ENCODE results near the gene NT5C3B.

NT5C3B gene

DNA sequence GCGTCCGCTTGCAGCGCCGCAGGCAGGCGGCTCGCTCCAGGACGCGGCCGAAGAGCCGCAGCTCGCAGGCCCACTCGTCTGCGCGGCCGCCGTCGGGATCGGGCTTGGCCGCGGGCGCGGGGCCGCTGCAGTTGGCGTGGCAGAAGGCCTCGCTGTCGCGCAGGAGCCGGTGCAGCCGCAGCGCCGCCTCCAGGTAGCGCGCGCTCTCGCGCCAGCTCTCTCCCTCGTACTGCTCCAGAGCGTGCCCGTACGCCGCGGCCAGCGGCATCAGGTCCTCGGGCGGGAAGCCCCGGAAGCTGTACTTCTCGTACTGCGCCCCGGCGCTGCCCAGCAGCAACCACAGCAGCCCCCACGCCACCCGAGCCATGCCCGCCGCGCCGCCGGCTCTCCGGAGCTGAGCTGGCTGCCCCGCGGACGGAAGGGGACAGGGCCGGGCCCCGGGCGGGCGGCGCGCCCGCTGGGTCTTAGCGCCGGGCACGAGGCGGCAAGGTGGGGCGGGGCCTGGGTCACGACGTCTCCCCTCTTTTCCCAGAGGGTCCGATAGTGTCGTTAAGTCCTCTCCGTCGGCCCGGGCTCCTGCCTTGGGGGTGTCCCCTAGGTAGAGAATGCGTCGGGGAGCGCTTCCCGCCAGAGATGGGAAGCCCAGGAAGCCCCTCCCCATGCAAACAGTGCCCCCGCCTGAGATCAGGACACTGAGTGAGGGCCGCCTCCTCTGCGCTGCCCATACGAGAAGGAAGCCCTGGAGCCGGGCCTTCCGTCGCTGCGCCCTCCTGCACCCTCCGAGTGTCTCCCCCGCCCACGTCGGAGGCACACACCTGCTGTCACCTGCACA, 24.3 kb downstream of the NT5C3B start, which contains the start of gene P3H4:
Gene P3H4, minus strand, starts transcription at position 401 of the 832 bp plus-strand sequence. Its CDS starts 34 bp downstream, at position 367.
- Histone ChIP-seq H3F3A (ENCODE audit: insufficient read depth, low read length) (no peaks in the 10 kb centered on the region), H3K9ac (ENCODE audit: low read length) (peak within 1 kb of the TSS; percentile 15; the same call in 1 of the 2 replicates), H3K9me3 (ENCODE audit: low read length) (no peaks in the 10 kb centered on the region), H3K4me1 (ENCODE audit: insufficient read depth, low read length, severe bottlenecking) (peaks cover 7% of the 10 kb centered on the region), H3K4me2 (ENCODE audit: low read length) (peak within 1 kb of the TSS; percentile 52), H3K79me2 (ENCODE audit: insufficient read depth, low read length) (no peaks in the 10 kb centered on the region), H2AFZ (ENCODE audit: low read length) (no peak within 1 kb of the TSS), H3K9me2 (ENCODE audit: low read depth, low read length) (no peaks in the 10 kb centered on the region), H3K36me3 (ENCODE audit: insufficient read depth, low read length) (no peaks in the 10 kb centered on the region), H3K27ac (ENCODE audit: low read depth, low read length, poor library complexity, severe bottlenecking) (no peak within 1 kb of the TSS), H4K20me1 (ENCODE audit: insufficient read depth, low read length) (no peaks in the 10 kb centered on the region), H3K4me3 (ENCODE audit: low read depth, low read length, poor library complexity, severe bottlenecking) (peak within 1 kb of the TSS; percentile 53), H3K27me3 (ENCODE audit: insufficient read depth, low read length) (peaks cover 7% of the 10 kb centered on the region; the same call in 1 of the 2 replicates)
- TF ChIP-seq, protein P1, sequence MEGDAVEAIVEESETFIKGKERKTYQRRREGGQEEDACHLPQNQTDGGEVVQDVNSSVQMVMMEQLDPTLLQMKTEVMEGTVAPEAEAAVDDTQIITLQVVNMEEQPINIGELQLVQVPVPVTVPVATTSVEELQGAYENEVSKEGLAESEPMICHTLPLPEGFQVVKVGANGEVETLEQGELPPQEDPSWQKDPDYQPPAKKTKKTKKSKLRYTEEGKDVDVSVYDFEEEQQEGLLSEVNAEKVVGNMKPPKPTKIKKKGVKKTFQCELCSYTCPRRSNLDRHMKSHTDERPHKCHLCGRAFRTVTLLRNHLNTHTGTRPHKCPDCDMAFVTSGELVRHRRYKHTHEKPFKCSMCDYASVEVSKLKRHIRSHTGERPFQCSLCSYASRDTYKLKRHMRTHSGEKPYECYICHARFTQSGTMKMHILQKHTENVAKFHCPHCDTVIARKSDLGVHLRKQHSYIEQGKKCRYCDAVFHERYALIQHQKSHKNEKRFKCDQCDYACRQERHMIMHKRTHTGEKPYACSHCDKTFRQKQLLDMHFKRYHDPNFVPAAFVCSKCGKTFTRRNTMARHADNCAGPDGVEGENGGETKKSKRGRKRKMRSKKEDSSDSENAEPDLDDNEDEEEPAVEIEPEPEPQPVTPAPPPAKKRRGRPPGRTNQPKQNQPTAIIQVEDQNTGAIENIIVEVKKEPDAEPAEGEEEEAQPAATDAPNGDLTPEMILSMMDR (IDR thresholded peaks at IDR 0.05; ENCODE audit: low read length) = peak; percentile 48
- no peak for TF ChIP-seq EZH2 (IDR thresholded peaks at IDR 0.05; ENCODE audit: borderline replicate concordance, low read length)

DNA sequence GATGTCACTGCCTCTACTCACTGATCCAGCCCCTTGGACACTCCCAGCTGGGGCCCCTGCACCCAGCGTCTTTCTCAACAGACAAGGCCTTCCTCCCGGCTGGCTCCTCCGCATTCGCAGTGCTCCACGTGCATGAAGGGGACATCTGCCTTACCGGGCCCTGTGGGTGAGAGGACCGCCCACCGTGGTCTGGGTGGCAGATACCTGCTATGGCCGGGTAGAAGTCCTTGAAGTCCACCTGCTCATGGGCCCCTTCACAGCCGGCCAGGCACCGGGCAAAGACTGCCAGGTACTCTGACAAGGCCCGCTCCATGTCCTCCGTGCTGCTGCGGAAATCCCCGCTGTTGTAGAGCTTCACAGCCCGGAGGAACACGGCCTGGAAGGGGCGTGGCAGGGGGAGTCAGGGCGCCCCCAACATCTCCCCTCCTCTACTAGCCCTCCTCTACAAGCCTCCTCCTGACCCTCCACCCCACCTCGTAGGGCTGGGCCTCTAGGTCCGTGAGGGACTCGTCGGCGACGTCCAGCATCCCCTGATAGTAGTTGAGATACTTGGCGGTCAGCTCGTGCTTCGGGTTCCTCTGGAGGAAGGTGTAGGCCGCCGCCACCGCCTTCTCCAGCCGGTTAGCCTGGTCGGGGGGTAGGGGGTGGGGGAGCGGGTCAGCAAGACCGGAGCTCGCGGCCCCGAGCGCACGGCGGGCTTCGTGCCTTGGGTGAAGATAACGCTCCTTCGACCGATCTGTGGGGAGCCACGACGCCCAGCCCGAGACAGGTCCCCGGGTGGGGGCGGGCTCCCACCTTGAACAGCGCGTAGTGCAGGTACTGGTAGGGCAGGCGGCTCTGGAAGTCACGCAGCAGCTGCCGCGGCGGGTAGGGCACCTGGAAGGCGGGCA, 25.1 kb downstream of the NT5C3B start:
- H3K4me2 ChIP-seq (ENCODE audit: low read length) = peak overlapping the region; percentile 52
- peak overlapping the region; percentile 15; the same call in 1 of the 2 replicates for H3K9ac ChIP-seq (ENCODE audit: low read length)
- H3K36me3 ChIP-seq (ENCODE audit: insufficient read depth, low read length) = no peaks in the 10 kb centered on the region
- H3F3A ChIP-seq (ENCODE audit: insufficient read depth, low read length) = no peaks in the 10 kb centered on the region
- H3K27me3 ChIP-seq (ENCODE audit: insufficient read depth, low read length) = peaks cover 7% of the 10 kb centered on the region; the same call in 1 of the 2 replicates
- H3K9me2 ChIP-seq (ENCODE audit: low read depth, low read length) = no peaks in the 10 kb centered on the region
- H3K27ac ChIP-seq (ENCODE audit: low read depth, low read length, poor library complexity, severe bottlenecking) = no peak overlapping the region
- H4K20me1 ChIP-seq (ENCODE audit: insufficient read depth, low read length) = no peaks in the 10 kb centered on the region
- TF ChIP-seq, protein P1 (IDR thresholded peaks at IDR 0.05; ENCODE audit: low read length) = no peak
- TF ChIP-seq EZH2 (IDR thresholded peaks at IDR 0.05; ENCODE audit: borderline replicate concordance, low read length) = no peak
- H3K79me2 ChIP-seq (ENCODE audit: insufficient read depth, low read length) = no peaks in the 10 kb centered on the region
- H3K4me3 ChIP-seq (ENCODE audit: low read depth, low read length, poor library complexity, severe bottlenecking) = peak overlapping the region; percentile 53
- peaks cover 7% of the 10 kb centered on the region for H3K4me1 ChIP-seq (ENCODE audit: insufficient read depth, low read length, severe bottlenecking)
- no peak overlapping the region for H2AFZ ChIP-seq (ENCODE audit: low read length)
- no peaks in the 10 kb centered on the region for H3K9me3 ChIP-seq (ENCODE audit: low read length)

DNA sequence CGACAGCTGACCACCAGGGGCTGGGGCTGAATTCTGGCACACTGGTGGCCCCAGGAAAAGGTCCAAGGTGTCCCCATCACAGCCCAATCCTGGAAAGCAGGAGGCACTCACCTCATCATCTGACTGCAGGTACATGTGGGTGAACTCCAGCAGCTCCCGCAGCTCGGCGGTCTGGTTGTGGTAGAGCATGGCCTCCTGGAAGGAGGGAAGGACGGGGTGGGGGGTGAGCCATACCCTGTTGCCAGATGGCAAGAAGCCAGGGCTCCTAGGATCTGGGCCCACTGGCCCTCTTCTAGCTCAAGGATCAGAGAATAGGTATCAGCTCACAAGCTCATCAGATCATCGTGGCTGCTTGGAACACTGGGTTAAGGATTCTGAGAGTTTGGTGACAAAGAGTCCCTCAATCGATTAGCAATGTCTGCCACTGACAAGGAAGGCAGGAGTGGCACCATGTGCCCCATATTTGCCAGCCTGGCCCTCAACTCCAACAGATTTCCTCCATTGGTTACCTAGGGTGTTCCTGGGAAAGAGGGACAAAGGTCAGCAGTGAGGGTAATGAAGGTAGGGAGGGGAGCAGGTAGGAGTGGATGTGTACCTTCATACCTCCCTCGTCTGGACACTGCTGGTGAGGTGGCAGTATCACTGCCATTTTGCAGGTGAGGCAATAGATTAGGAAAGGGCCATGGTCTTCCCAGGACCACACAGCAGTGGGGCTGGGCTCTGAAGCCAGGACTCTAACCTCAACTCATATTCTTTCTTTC, 29.2 kb downstream of the NT5C3B start:
- Histone ChIP-seq H4K20me1 (ENCODE audit: insufficient read depth, low read length) (no peaks in the 10 kb centered on the region), H3K4me1 (ENCODE audit: insufficient read depth, low read length, severe bottlenecking) (peaks cover 16% of the 10 kb centered on the region), H3F3A (ENCODE audit: insufficient read depth, low read length) (no peaks in the 10 kb centered on the region), H2AFZ (ENCODE audit: low read length) (no peak overlapping the region), H3K4me2 (ENCODE audit: low read length) (no peak overlapping the region), H3K27me3 (ENCODE audit: insufficient read depth, low read length) (peaks cover 7% of the 10 kb centered on the region; the same call in 1 of the 2 replicates), H3K27ac (ENCODE audit: low read depth, low read length, poor library complexity, severe bottlenecking) (no peak overlapping the region), H3K4me3 (ENCODE audit: low read depth, low read length, poor library complexity, severe bottlenecking) (no peak overlapping the region), H3K79me2 (ENCODE audit: insufficient read depth, low read length) (no peaks in the 10 kb centered on the region), H3K9me3 (ENCODE audit: low read length) (no peaks in the 10 kb centered on the region), H3K9me2 (ENCODE audit: low read depth, low read length) (no peaks in the 10 kb centered on the region), H3K9ac (ENCODE audit: low read length) (no peak overlapping the region), H3K36me3 (ENCODE audit: insufficient read depth, low read length) (no peaks in the 10 kb centered on the region)
- TF ChIP-seq EZH2 (IDR thresholded peaks at IDR 0.05; ENCODE audit: borderline replicate concordance, low read length) = no peak
- TF ChIP-seq, protein P1 (IDR thresholded peaks at IDR 0.05; ENCODE audit: low read length) = no peak

All from OCI-LY1 (cell line).